Endodermal cell (in vitro differentiated cells): ENCODE data around the gene CEP112. TPM values are rescaled to one million over a fixed set of nuclear protein-coding genes. Genes with fewer than 3 reads are reported as not detected.

Experiments
- DNase-seq: peaks from one replicate; pipeline ENCODE4 v3.0.0-alpha.2; 2017
- H3K27ac ChIP-seq: 2 replicates; pipeline ENCODE4 v1.5.1; 2013; ENCODE audit warnings: mild to moderate bottlenecking, low read depth, low read length, moderate library complexity
- H3K27me3 ChIP-seq: 2 replicates; pipeline ENCODE4 v1.6.1; 2013; ENCODE audit warnings: mild to moderate bottlenecking, low read length, moderate library complexity; ENCODE audit not compliant: insufficient read depth, control insufficient read depth, poor library complexity, severe bottlenecking
- H3K36me3 ChIP-seq: 2 replicates; pipeline ENCODE4 v1.7.0; 2013; ENCODE audit warnings: mild to moderate bottlenecking, low read length, moderate library complexity; ENCODE audit not compliant: control insufficient read depth, insufficient read depth
- H3K4me1 ChIP-seq: one replicate; pipeline ENCODE4 v1.7.0; 2013; ENCODE audit warnings: low read length; ENCODE audit not compliant: control insufficient read depth, insufficient read depth
- H3K4me3 ChIP-seq: 2 replicates; pipeline ENCODE4 v1.5.1; 2013; ENCODE audit warnings: mild to moderate bottlenecking, low read length, moderate library complexity
- H3K9ac ChIP-seq: 2 replicates; pipeline ENCODE4 v1.6.1; 2013; ENCODE audit warnings: mild to moderate bottlenecking, low read length, moderate library complexity; ENCODE audit not compliant: poor library complexity, severe bottlenecking; ENCODE audit errors: extremely low read depth
- H3K9me3 ChIP-seq: 2 replicates; pipeline ENCODE4 v1.6.1; 2013; ENCODE audit warnings: mild to moderate bottlenecking, low read length, moderate library complexity; ENCODE audit not compliant: control insufficient read depth
- H3K27ac Mint-ChIP-seq: 2 replicates; pipeline ENCODE4 v1.8.0; 2020; ENCODE audit warnings: mixed read lengths
- H3K27me3 Mint-ChIP-seq: 2 replicates; pipeline ENCODE4 v1.8.0; 2021; ENCODE audit warnings: mild to moderate bottlenecking, mixed read lengths; ENCODE audit not compliant: insufficient read depth
- H3K36me3 Mint-ChIP-seq: 2 replicates; pipeline ENCODE4 v1.8.0; 2020; ENCODE audit warnings: low read depth, mixed read lengths
- H3K4me1 Mint-ChIP-seq: 2 replicates; pipeline ENCODE4 v1.8.0; 2020; ENCODE audit warnings: mixed read lengths
- H3K4me3 Mint-ChIP-seq: 2 replicates; pipeline ENCODE4 v1.8.0; 2020; ENCODE audit warnings: mild to moderate bottlenecking, moderate library complexity, mixed read lengths
- H3K9me3 Mint-ChIP-seq: 2 replicates; pipeline ENCODE4 v1.8.0; 2020; ENCODE audit warnings: mild to moderate bottlenecking, mixed read lengths
- CTCF ChIP-seq: fragments of 200-600 bp; sonication (generic); conservative IDR thresholded peaks from 2 replicates; pipeline ENCODE4 v1.5.0; 2021; ENCODE audit warnings: antibody characterized with exemption, mild to moderate bottlenecking
- WGBS, 2 experiments: methylation state at CpG; one replicate each; pipeline versions ENCODE4 v1.1.5 to v1.1.7; 2013; ENCODE audit warnings: missing lambda C conversion rate in 2 of 2, mixed read lengths in 1 of 2; ENCODE audit not compliant: insufficient coverage in 1 of 2, insufficient read length in 1 of 2; 5-methylcytosine and 5-hydroxymethylcytosine counted together
- total RNA-seq, 2 donors: library from RNA; stranded (reverse); fragmentation: NEBNext Ultra II Directional in 1 of 2; extraction: Animal tissue kit (Norgen Biotek cat#: 25700) in 1 of 2; gene quantifications; 2 replicates in 1 of 2; 3 replicates in 1 of 2; pipeline ENCODE4 v1.2.1, GENCODE V29; 2021

The CEP112 gene
- total RNA-seq, 2 donors from 2014 or later: 15.2 to 21.4 TPM

DNA sequence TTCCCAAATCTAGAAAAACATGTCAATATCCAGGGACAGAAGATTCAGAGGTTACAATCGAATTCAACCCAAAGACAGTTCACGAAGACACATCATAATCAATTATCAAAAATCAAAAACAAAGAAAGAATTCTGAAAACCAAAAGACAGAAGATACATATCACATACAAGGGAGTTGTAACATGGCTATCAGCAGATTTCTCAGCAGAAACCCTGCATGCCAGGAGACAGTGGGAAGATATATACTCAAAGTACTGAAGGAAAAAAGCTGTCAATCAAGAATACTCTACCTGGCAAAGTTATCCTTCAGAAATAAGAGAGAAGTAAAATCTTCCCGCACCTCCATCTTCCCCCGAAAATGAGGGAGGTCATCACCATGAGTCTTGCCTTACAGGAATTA is 258.6 kb downstream of the CEP112 start:
- Histone ChIP-seq H3K27ac (no peak overlapping the region), H3K9me3 (peaks cover 22% of the 10 kb centered on the region), H3K36me3 (no peaks in the 10 kb centered on the region), H3K9ac (no peak overlapping the region), H3K4me3 (peak overlapping the region; percentile 11), H3K27me3 (no peaks in the 10 kb centered on the region), H3K4me1 (no peaks in the 10 kb centered on the region)
- 96% methylated on average over 2 of the region's 4 CpGs; no CpG with 5 or more reads in 1 of the 2 experiments for WGBS, 2 experiments
- Mint-ChIP-seq H3K4me1 (no peaks in the 10 kb centered on the region), H3K9me3 (peaks cover 31% of the 10 kb centered on the region), H3K27me3 (no peaks in the 10 kb centered on the region), H3K4me3 (no peak overlapping the region), H3K36me3 (peaks cover 7% of the 10 kb centered on the region), H3K27ac (no peak overlapping the region)
- TF ChIP-seq CTCF: no peak
- no peak for DNase-seq

DNA sequence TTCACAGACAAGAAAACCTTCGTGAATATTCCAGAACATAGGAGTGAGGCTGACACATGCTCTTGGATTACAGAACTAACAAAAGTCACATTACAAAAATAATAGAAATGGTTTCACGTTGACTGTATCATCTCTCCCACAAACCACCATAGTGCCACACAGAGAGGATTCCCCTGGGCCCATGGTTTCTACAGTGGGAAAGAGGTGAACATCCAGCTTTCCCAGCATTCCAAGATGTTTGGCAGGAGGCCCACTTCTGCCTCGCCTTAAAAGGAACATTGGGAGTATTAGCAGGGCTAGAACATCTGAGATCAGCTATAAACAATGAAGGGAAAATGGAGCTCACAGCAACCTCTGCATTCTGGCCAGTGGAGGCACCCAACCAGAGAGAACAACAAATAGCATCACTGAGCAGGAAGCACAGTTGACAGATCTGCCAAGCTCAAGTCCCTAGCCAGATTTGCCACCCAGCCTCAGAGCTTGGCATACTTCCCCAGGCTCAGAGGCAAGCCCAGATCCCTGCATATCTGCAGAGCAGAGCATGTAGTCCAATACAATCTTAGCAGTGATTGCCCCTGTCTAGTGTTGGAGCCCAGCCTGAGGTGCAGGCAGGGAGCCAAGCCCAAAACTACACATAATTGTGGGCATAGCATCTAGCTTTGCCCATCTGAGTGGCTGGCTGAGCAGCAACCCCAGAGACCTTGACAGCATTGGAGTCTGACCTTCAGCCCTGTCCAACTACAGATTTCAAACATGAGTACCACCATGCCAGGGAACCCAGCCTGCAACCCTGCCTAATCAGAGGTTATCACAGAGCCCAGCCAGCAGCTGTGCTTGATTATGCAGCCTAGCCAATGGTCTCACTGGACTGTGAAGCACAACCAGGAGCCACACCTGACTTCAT is 260.4 kb downstream of the CEP112 start:
- Histone ChIP-seq H3K36me3 (peaks cover 6% of the 10 kb centered on the region), H3K4me3 (no peak overlapping the region), H3K27ac (no peak overlapping the region), H3K27me3 (no peaks in the 10 kb centered on the region), H3K9ac (no peak overlapping the region), H3K4me1 (no peaks in the 10 kb centered on the region), H3K9me3 (peaks cover 21% of the 10 kb centered on the region)
- TF ChIP-seq CTCF: no peak
- Mint-ChIP-seq H3K27me3 (no peaks in the 10 kb centered on the region), H3K4me1 (no peaks in the 10 kb centered on the region), H3K9me3 (peaks cover 30% of the 10 kb centered on the region), H3K4me3 (no peak overlapping the region), H3K36me3 (peaks cover 14% of the 10 kb centered on the region), H3K27ac (no peak overlapping the region)
- 92 to 96% methylated on average over 3 of the region's 3 CpGs for WGBS, 2 experiments
- no peak for DNase-seq

- Histone ChIP-seq H3K36me3 (peaks cover 10% of the 10 kb centered on the region), H3K27me3 (no peaks in the 10 kb centered on the region), H3K4me3 (no peak overlapping the region), H3K27ac (no peak overlapping the region), H3K9ac (no peak overlapping the region), H3K9me3 (peaks cover 19% of the 10 kb centered on the region), H3K4me1 (no peaks in the 10 kb centered on the region)
- H3K36me3 Mint-ChIP-seq: peaks cover 21% of the 10 kb centered on the region
- DNase-seq: no peak
- no peak for TF ChIP-seq CTCF
- WGBS, 2 experiments: 88% methylated on average over 2 of the region's 2 CpGs; no CpG with 5 or more reads in 1 of the 2 experiments
- H3K27me3 Mint-ChIP-seq: no peaks in the 10 kb centered on the region
- H3K9me3 Mint-ChIP-seq: peaks cover 23% of the 10 kb centered on the region
- H3K4me1 Mint-ChIP-seq: no peaks in the 10 kb centered on the region
- no peak overlapping the region for H3K27ac Mint-ChIP-seq
- no peak overlapping the region for H3K4me3 Mint-ChIP-seq
Observed at GRCh38 chr17:65930140-65930730, 261.7 kb downstream of the CEP112 start.
